Measurements from ENCODE around the gene CPA5. TPM values are rescaled to one million over a fixed set of nuclear protein-coding genes. Genes with fewer than 3 reads are reported as not detected.

The CPA5 gene, protein sequence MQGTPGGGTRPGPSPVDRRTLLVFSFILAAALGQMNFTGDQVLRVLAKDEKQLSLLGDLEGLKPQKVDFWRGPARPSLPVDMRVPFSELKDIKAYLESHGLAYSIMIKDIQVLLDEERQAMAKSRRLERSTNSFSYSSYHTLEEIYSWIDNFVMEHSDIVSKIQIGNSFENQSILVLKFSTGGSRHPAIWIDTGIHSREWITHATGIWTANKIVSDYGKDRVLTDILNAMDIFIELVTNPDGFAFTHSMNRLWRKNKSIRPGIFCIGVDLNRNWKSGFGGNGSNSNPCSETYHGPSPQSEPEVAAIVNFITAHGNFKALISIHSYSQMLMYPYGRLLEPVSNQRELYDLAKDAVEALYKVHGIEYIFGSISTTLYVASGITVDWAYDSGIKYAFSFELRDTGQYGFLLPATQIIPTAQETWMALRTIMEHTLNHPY
- not detected for total RNA-seq (ENCODE audit: unreplicated experiment)
- long read RNA-seq = 0 reads

DNA sequence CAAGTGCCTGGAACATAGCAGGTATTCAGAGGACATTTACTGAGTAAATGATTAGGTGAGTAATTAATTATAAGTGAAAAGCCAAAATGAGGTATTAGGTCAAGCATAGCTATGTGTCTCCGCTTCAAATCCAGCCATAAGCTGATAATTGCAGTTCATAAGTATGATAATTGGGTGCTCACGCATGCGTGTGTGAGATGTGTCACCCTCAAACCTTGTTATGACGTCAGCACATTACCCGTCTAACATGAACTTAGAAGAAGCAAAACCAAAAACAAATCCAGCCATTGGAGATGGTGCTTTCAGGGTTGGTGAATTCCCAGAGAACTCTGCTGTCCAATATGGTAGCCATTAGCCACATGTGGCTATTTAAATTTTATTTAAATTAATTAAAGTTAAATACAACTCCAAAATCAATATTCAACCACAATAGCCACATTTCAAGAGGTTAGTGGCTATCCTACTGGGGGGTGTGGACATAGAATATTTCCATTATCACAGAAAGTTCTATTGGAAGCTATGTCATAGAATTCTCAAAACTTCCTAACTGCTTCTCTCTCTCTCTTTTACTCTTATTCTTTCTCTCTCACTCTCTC, at the start of gene CPA5:
Gene CPA5, plus strand, starts transcription at position 546 of the 596 bp plus-strand sequence. CDS start 1,670 bp downstream, outside the sequence.
- H3K36me3 Mint-ChIP-seq (ENCODE audit: unreplicated experiment) = no peaks in the 10 kb centered on the region
- no peaks in the 10 kb centered on the region for H3K27me3 Mint-ChIP-seq (ENCODE audit: unreplicated experiment)
- H3K27ac Mint-ChIP-seq (ENCODE audit: unreplicated experiment) = no peak within 1 kb of the TSS
- TF ChIP-seq, protein P1, sequence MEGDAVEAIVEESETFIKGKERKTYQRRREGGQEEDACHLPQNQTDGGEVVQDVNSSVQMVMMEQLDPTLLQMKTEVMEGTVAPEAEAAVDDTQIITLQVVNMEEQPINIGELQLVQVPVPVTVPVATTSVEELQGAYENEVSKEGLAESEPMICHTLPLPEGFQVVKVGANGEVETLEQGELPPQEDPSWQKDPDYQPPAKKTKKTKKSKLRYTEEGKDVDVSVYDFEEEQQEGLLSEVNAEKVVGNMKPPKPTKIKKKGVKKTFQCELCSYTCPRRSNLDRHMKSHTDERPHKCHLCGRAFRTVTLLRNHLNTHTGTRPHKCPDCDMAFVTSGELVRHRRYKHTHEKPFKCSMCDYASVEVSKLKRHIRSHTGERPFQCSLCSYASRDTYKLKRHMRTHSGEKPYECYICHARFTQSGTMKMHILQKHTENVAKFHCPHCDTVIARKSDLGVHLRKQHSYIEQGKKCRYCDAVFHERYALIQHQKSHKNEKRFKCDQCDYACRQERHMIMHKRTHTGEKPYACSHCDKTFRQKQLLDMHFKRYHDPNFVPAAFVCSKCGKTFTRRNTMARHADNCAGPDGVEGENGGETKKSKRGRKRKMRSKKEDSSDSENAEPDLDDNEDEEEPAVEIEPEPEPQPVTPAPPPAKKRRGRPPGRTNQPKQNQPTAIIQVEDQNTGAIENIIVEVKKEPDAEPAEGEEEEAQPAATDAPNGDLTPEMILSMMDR (IDR thresholded peaks at IDR 0.05; ENCODE audit: partially characterized antibody, unreplicated experiment) = no peak
- H3K4me3 Mint-ChIP-seq (ENCODE audit: unreplicated experiment) = no peak within 1 kb of the TSS
- H3K9me3 Mint-ChIP-seq (ENCODE audit: unreplicated experiment) = peaks cover 5% of the 10 kb centered on the region
- no peak for DNase-seq
- peaks cover 4% of the 10 kb centered on the region for H3K4me1 Mint-ChIP-seq (ENCODE audit: low read depth, unreplicated experiment)

DNA sequence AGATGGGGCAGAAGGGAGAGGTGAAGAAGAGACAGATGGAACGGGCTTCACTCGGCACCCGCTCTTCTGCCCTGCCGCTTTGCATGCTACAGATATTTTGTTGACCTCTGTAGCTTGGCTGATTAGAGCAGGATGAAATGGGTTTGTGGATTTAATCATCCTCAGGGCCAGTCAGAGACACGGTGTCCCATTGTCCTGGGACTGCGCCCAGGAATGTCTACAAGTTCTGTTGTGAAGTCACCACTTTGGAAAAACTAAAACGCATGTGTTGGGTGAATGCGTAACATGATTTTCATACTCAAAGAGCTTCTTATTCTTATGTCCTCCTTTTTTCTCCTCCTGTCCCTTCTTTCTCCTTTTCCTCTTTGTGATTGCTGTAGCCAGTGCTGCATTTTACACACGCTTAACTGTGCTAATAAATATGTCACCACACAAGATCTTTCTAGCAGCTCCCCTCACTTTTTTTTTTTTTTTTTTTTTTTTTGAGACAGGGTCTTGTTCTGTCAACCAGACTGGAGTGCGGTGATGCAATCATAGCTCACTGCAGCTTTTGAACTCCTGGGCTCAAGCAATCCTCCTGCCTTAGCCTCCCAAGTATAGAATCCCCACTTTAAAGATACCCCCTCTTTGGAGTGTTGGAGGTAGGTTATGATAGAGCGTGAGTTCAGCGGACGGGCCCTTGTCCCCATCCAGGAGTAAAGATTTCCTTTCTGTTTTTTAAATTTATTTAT, 48.2 kb upstream of the CPA5 start:
- no peak overlapping the region for H3K4me3 Mint-ChIP-seq (ENCODE audit: unreplicated experiment)
- DNase-seq = no peak
- H3K4me1 Mint-ChIP-seq (ENCODE audit: low read depth, unreplicated experiment) = no peaks in the 10 kb centered on the region

DNA sequence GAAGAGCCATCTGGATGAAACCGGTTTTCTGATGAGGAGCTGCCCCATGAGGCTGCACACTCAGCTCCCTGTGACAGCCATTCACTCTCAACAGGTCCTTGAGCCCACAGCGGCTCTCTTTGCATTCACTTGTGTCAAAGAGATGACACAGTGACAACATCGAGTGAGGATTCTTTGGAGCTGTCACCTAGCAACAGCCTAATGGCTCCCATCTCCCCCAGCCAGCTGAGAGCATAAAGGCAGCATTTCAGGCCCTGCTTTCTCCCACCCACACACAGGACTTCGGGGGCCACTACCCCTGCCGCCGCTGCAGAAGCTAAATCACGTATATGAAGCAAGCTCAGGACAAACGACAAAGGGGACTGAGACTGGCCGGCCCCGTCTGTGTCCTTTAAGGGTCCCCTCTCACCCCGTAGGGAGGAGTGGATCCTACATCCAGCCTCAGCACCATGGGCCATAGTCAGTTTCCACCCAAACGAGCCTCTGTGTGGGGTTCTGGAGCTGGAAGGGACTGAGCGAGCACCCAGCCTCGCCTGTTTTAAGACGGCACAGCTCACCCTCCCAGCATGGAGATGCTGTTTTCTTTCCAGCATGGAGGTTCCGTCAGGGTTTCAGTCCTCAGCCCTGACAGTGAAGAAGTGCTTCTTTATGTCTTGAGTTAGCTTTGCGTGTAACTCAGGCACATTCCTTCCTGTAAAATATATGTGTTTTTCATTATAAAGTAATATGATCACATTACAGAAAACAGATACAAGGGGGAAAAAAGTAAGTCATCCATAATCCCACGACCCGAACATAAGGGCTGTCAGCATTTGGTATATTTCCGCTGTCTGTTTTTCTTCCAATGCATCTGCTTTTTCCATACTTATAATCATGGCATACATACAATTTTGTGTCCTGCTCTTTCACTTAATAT, 46.7 kb upstream of the CPA5 start:
- TF ChIP-seq, protein P1 (IDR thresholded peaks at IDR 0.05; ENCODE audit: partially characterized antibody, unreplicated experiment) = no peak
- no peaks in the 10 kb centered on the region for H3K4me1 Mint-ChIP-seq (ENCODE audit: low read depth, unreplicated experiment)
- H3K9me3 Mint-ChIP-seq (ENCODE audit: unreplicated experiment) = no peaks in the 10 kb centered on the region
- peaks cover 3% of the 10 kb centered on the region for H3K27me3 Mint-ChIP-seq (ENCODE audit: unreplicated experiment)
- no peak overlapping the region for H3K27ac Mint-ChIP-seq (ENCODE audit: unreplicated experiment)
- H3K4me3 Mint-ChIP-seq (ENCODE audit: unreplicated experiment) = no peak overlapping the region
- DNase-seq = no peak
- H3K36me3 Mint-ChIP-seq (ENCODE audit: unreplicated experiment) = peaks cover 7% of the 10 kb centered on the region

More for the DNA sequence above, 48.2 kb upstream of the CPA5 start:
- TF ChIP-seq, protein P1 (IDR thresholded peaks at IDR 0.05; ENCODE audit: partially characterized antibody, unreplicated experiment) = no peak
- H3K27me3 Mint-ChIP-seq (ENCODE audit: unreplicated experiment) = peaks cover 3% of the 10 kb centered on the region
- H3K9me3 Mint-ChIP-seq (ENCODE audit: unreplicated experiment) = no peaks in the 10 kb centered on the region
- no peak overlapping the region for H3K27ac Mint-ChIP-seq (ENCODE audit: unreplicated experiment)
- H3K36me3 Mint-ChIP-seq (ENCODE audit: unreplicated experiment) = peaks cover 7% of the 10 kb centered on the region

DNA sequence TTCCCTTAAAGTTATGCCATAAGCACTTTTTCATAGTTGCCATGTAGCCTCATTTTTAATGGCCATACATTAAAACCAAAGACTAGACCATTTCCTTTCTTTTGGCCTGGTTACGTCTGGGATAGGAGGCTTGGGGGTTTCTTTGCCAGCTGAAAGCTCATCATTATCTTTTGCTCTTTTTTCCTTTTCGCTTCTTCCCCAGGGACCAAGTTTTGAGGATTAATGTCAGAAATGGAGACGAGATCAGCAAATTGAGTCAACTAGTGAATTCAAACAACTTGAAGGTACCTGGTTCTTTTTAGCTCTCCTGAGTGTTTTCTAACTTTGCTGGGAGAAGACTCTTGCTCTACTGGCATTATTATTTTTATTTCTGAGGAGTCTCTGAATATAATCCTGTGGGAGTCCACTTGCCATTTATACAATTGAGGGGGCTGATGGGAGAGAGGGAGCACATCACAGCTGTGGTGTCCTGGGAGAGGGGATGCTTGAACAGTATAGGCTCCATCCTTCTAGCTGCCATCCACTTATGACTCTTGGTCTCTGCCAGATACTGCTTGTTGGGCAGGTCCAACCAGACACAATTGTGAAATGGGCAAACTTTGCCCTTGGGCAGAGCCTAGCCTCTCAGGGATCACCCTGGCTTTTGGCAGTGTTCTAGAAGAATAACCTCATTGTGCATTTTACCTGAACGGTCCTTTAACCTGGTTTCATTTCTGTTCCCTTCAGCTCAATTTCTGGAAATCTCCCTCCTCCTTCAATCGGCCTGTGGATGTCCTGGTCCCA, 45.9 kb upstream of the CPA5 start:
- peaks cover 3% of the 10 kb centered on the region for H3K27me3 Mint-ChIP-seq (ENCODE audit: unreplicated experiment)
- no peaks in the 10 kb centered on the region for H3K9me3 Mint-ChIP-seq (ENCODE audit: unreplicated experiment)
- no peak for DNase-seq
- H3K4me3 Mint-ChIP-seq (ENCODE audit: unreplicated experiment) = no peak overlapping the region
- no peaks in the 10 kb centered on the region for H3K4me1 Mint-ChIP-seq (ENCODE audit: low read depth, unreplicated experiment)
- TF ChIP-seq, protein P1 (IDR thresholded peaks at IDR 0.05; ENCODE audit: partially characterized antibody, unreplicated experiment) = no peak
- H3K36me3 Mint-ChIP-seq (ENCODE audit: unreplicated experiment) = peaks cover 7% of the 10 kb centered on the region
- H3K27ac Mint-ChIP-seq (ENCODE audit: unreplicated experiment) = no peak overlapping the region
